Right forelimb (tissue), 1 donor: ENCODE data around the gene PHOX2B.
"Not testable (repeated sequence)": the region's sequence is repeated elsewhere in the genome, so short reads cannot be mapped to it uniquely, and the experiment has no call there.

Experiments used
- DNase-seq: peaks from one replicate; pipeline ENCODE4 v3.0.0-alpha.2; 2018

Gene PHOX2B

GRCh38 chr4:41747230-41748055 is 1.1 kb downstream of the PHOX2B start:
- DNase-seq = peak; percentile 48

- DNase-seq = no peak
These were observed 1.9 kb downstream of the PHOX2B start for GRCh38 chr4:41746440-41747229.

GRCh38 chr4:41746025-41746439 is 2.5 kb downstream of the PHOX2B start:
- peak; percentile 50 for DNase-seq

GRCh38 chr4:41745292-41746024 is 3.1 kb downstream of the PHOX2B start:
- DNase-seq = no peak

GRCh38 chr4:41744572-41745291 is 3.8 kb downstream of the PHOX2B start:
- no peak for DNase-seq

GRCh38 chr4:41741354-41741753 is 7.2 kb downstream of the PHOX2B start:
- no peak for DNase-seq

GRCh38 chr4:41737491-41737890 is 11.0 kb downstream of the PHOX2B start:
- not testable (repeated sequence) for DNase-seq

GRCh38 chr4:41734371-41734770 is 14.2 kb downstream of the PHOX2B start:
- DNase-seq = no peak

GRCh38 chr4:41731569-41732126 is 16.9 kb downstream of the PHOX2B start:
- no peak for DNase-seq

- DNase-seq = no peak
These were observed 20.0 kb downstream of the PHOX2B start for GRCh38 chr4:41728573-41728913.

GRCh38 chr4:41727861-41728572 is 20.5 kb downstream of the PHOX2B start:
- DNase-seq = no peak

GRCh38 chr4:41725254-41725653 is 23.3 kb downstream of the PHOX2B start:
- no peak for DNase-seq

- no peak for DNase-seq
These were observed 25.2 kb downstream of the PHOX2B start for GRCh38 chr4:41723286-41723685.

GRCh38 chr4:41722181-41722580 is 26.3 kb downstream of the PHOX2B start:
- DNase-seq = no peak

GRCh38 chr4:41719417-41719816 is 29.1 kb downstream of the PHOX2B start:
- no peak for DNase-seq

- DNase-seq = no peak
These were observed 29.6 kb downstream of the PHOX2B start for GRCh38 chr4:41718907-41719306.

- no peak for DNase-seq
These were observed 33.4 kb downstream of the PHOX2B start for GRCh38 chr4:41715155-41715554.

GRCh38 chr4:41714364-41715000 is 34.0 kb downstream of the PHOX2B start:
- no peak for DNase-seq

- DNase-seq = no peak
These were observed 34.8 kb downstream of the PHOX2B start for GRCh38 chr4:41713768-41714167.

GRCh38 chr4:41712425-41712824 is 36.1 kb downstream of the PHOX2B start:
- no peak for DNase-seq

GRCh38 chr4:41711654-41712053 is 36.9 kb downstream of the PHOX2B start:
- not testable (repeated sequence) for DNase-seq
